GM20000 (cell line): Measurements from ENCODE around the gene UBAC2.

ENCODE experiments used
- DNase-seq: peaks from one replicate; pipeline ENCODE4 v3.0.0; 2012; ENCODE audit warnings: low spot score
- CTCF ChIP-seq: IDR thresholded peaks from 2 replicates; pipeline ENCODE4 v1.5.1; 2012; ENCODE audit warnings: mild to moderate bottlenecking, control low read depth; ENCODE audit errors: extremely low read depth, missing control alignments

The UBAC2 gene

GRCh38 chr13:99159331-99160061, 41.2 kb upstream of the UBAC2 start:
- no peak for DNase-seq
- no peak for TF ChIP-seq CTCF

DNA sequence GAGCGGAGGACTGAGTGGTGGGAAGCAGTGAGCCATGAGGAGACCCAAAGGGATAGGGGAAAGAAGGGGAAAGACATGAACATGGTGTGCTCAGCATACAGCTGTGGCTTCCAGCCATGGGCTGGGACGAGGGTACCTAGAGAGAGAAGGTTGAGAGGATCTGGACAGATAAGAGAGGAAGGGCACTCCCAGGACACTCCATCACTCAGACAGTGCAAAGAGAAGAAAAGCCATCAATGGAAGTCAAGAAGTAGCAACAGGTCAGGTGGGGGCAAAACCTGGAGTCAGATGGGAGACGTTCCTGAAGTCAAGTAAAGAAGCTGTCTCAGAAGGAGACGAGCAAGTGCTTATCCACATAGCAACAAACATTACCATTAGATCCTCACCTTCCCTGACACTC, 40.2 kb upstream of the UBAC2 start:
- no peak for DNase-seq
- no peak for TF ChIP-seq CTCF

DNA sequence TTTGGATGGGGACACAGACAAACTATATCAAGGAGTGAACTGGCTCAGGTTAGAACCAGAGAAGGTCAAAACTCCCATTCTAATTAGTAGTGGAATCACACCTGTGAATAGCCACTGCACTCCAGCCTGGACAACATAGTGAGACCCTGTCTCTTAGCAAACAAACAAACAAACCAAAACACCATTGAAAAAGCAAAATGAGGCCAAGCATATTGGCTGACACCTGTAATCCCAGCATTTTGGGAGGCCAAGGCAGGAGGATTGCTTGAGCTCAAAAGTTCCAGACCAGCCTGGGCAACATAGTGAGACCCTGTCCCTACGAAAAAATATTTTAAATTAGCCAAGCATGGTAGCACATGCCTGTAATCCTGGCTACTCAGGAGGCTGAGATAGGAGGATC, 39.1 kb upstream of the UBAC2 start:
- DNase-seq = no peak
- TF ChIP-seq CTCF = no peak

DNA sequence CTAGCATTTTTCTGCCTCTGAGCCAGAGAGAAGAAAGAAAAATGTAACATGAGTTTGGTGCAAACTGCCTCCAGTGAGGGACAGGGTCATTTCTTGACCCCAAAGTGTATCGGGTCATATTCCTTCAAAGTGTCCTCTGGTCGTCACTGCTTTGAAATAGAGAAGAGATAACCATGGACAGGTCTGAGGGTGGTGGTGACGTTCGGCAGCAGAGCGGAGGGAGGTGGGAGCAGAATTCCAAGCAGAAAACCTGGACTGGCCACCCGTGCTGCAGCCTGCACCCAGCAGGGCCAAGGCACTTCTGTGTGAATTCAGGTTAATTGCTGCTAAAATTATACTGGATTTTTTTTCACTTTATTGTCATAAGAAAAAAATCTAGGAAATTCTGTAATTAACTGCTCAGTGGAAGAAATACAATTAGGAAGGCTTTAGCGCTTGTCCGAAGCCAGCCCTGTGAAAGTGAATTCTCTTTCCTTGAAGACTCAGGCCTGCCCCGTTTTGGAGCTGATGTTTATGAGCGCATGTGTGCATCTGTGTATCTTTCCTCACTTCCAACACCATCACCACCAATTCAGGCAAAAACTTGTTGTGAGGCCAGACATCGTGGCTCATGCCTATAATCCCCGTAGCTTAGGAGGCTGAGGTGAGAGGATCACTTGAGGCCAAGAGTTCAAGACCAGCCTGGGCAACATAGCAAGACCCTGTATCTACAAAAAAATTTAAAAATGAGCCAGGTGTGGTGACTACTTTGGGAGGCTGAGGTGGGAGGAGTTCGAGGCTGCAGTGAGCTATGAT, 37.9 kb upstream of the UBAC2 start:
- DNase-seq = no peak

DNA sequence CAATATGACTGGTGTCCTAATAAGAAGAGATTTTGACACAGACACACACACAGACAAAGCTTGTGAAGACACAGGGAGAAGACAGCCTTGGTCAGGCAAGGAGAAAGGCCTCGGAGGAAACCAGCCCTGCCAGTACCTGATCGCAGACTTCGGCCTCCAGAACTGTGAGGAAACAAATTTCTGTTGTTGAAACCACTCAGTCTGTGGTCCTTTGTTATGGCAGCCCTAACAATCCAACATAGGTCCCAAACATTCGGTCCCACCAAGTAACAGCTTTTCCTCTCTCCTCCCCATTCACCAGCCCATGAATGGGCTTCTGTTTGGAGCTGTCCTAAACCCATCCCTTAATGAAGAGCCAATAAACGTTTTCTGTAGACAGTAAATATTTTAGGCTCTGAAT, 36.4 kb upstream of the UBAC2 start:
- no peak for TF ChIP-seq CTCF
- DNase-seq = no peak

More for the DNA sequence above, 37.9 kb upstream of the UBAC2 start:
- TF ChIP-seq CTCF = no peak

DNA sequence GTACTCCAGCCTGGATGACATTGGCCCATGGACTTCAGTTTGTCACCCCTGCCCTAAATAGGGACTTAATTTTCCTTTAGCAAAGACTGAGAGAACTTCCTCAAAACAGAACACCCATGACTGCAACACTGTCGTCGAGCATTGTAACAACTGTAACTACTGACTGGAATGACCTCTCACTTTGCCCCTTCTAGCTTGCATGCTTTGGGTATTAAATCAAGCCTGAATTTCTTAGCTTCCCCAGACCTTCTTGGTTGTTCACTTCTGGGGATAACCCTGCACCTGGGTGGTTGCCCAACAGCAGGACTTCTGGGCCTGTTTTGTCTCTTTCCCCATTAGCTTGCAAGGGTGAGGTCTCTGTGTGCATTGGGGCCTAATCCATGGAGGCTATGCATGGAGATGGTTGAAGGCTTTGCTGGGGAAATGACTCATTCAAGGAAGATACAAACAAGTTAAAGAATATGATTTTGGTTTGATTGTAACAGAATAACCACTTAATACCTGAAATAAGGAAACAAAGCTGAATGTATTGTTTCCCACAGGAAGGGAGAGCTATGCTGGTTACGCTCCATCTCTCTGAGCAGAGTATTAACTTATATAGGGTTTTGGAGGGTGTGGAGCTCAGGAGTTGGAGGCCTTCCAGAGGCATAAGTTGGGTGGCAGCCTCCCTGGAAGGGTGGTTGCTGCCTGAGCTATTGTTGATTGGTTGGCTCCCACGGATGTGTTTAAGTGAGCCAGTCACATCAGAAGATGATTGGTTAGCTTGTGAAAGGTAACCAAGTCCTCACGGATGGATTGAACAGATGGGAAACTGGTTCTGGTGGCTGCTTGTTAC, 34.7 kb upstream of the UBAC2 start:
- no peak for TF ChIP-seq CTCF
- no peak for DNase-seq

DNA sequence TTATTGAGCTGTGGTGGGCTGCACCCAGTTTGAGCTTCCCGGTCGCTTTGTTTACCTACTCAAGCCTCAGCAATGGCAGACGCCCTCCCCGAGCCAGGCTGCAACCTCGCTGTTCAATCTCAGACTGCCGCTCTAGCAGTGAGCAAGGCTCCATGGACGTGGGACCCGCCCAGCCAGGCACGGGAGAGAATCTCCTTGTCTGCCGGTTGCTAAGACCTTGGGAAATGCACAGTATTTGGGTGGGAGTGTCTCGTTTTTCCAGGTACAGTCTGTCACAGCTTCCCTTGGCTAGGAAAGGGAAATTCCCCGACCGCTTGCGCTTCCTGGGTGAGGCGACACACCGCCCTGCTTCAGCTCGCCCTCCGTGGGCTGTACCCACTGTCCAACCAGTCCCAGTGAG, 27.7 kb upstream of the UBAC2 start:
- no peak for TF ChIP-seq CTCF
- no peak for DNase-seq
